ENCODE data around the gene CYBRD1.
A peak's percentile ranks its signal among the peaks of the same experiment; 100 is the strongest.

DNA sequence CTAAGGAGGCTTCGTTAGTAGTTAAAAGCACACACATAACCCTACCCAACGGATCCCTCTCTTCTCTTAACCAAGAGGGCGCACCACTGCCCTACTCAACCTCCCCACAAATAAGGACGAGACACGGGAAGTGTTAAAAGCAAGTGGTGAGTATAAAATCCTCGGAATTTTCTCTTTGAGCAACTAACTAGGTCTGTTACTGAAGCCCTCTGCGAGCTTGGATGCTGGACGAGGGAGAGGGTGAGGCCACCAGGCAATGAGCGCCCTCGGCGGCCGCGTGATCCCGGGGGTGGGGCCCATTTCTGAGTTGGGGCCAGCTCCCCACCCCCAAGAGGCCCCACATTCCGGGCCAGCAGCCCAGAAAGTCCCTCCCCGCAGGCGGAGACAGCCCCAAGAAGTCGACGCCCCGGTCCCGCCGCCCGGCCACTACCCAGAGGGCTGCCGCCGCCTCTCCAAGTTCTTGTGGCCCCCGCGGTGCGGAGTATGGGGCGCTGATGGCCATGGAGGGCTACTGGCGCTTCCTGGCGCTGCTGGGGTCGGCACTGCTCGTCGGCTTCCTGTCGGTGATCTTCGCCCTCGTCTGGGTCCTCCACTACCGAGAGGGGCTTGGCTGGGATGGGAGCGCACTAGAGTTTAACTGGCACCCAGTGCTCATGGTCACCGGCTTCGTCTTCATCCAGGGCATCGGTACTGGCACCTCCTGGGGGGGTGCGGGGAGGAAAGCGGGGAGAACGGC, at the start of gene CYBRD1:
- TF ChIP-seq, protein P1, sequence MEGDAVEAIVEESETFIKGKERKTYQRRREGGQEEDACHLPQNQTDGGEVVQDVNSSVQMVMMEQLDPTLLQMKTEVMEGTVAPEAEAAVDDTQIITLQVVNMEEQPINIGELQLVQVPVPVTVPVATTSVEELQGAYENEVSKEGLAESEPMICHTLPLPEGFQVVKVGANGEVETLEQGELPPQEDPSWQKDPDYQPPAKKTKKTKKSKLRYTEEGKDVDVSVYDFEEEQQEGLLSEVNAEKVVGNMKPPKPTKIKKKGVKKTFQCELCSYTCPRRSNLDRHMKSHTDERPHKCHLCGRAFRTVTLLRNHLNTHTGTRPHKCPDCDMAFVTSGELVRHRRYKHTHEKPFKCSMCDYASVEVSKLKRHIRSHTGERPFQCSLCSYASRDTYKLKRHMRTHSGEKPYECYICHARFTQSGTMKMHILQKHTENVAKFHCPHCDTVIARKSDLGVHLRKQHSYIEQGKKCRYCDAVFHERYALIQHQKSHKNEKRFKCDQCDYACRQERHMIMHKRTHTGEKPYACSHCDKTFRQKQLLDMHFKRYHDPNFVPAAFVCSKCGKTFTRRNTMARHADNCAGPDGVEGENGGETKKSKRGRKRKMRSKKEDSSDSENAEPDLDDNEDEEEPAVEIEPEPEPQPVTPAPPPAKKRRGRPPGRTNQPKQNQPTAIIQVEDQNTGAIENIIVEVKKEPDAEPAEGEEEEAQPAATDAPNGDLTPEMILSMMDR (IDR thresholded peaks at IDR 0.05) = no peak
- peak in 1 of 3 donors; percentile 49 for TF ChIP-seq POLR2AphosphoS5 (IDR thresholded peaks at IDR 0.05)
